ENCODE results near the gene CSNK1D.

DNA sequence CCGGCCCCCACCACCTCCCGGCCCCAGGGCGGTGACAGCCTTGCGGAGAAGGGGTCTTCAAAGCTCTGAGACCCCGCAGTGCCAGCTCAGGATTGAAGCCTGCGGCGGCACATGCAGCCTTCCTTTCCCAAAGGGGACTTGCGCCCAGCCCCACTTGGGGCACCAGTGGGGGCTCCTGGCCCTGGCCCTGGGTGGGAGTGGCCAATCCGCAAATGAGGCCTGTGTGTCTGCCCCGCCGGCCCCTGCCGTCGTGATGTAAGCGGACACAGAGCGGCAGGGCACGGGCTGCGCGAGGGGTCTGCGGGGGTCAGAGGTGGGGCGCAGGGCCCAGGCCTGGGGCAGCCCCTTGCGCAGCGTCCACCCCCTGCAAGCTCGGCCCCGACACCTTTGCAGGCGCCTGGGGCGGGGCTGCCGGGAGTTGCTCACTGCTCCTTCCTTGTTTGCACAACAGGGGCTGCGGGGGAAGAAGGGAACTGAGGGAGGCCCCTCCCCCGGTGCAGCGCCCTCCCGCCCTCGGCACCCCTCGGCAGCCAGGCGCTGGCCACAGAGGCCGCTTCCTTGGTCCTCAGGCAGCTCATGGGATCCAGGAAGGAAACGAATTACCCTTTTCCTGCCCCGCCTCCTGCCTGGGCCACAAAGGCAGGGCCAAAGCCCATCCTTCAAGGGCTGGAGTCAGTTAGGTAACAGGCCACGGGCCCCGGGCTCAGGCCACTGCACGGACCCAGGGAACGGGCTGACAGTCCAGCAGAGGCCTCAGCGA, 41.8 kb downstream of the CSNK1D start:
- TF ChIP-seq TAF1 (IDR thresholded peaks at IDR 0.05; ENCODE audit: low read depth, low read length) (no peak), POLR2AphosphoS5 (IDR thresholded peaks at IDR 0.05; ENCODE audit: low read depth, low read length) (no peak)

All from GM12891 (cell line).